Stimulated activated CD4-positive, alpha-beta T cell treated with anti-CD3 and anti-CD28 coated beads, Interleukin-2, amount 100 ng/mL, for 48 hours (primary cell): ENCODE data around the gene TMEM179B.

Source experiments
- DNase-seq, 2 donors: peaks; one replicate each; pipeline ENCODE4 v3.0.0-alpha.2; 2020

TMEM179B gene

DNA sequence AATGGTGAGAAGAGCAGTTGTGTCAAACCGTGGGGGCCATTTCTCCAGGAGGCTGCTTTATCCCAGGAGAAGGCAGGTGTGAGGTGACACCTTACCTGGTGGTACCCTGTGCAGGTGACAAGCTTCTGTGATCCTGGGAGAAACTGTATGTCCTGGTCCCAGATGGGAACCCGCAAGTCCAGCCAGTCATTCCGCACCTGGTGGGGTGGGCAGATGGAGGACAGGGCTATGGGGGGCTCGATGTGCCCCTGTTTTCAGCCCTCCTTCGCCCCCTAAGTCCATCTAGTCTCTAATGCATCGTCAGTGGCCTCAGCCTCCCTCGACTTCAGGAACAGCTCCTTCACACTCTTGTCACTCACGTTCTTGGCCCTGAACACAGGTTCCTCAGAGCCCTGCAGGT, 48.1 kb downstream of the TMEM179B start:
- DNase-seq = no peak

DNA sequence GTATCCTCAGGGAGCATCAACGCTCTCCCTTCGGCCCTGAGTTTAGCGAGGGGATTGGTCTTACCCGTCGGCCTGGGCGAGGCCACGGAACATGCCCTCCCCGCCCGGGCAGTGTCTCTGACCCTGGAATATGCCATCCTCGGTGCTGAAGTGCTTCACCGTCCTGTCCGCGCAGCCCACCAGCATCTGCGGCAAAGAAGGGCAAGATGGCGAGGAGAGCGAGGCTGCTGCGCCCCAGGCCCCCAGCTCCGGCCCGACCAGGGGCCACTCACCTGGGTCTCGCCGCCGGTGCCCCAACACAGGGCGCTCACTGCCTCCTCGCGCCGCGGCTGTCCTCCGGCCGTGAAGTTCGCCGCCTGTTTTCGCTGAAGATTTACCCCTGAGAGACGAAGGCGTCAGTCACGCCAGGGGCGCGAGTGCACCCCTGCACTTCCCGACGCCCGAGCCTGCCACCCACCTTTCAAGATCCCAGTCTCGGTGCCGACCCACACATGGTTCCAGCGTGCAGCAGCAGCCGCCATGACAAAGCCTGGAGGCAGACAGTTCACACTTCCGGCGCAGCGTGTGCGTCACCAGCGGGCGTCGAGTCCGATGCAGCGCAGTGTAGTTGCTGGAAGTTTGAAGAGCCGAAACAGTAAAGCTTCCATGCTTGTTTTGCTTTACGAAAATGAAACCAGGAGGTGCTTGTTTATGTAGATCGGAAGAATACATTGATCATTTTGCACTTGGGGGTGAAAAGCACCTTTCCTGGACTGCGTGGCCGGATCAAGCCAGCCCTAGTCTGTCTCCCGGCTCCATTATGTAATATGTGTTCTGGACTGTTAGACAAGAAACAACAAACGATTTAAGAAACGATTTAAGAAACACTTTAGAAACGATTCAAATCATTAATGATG, 52.1 kb downstream of the TMEM179B start, which contains the start of gene WDR74:
WDR74 (minus strand) TSS at position 541 of the 896 bp plus-strand sequence; CDS start at position 521, 20 bp downstream.
- peak; percentile 80 to 82 for DNase-seq
